GM10266 (cell line): ENCODE measurements around the gene TTC19.

ENCODE experiments used
- DNase-seq: peaks from one replicate; pipeline ENCODE4 v3.0.0; 2012; ENCODE audit errors: extremely low spot score
- CTCF ChIP-seq: IDR thresholded peaks from 2 replicates; pipeline ENCODE4 v1.5.1; 2012; ENCODE audit warnings: mild to moderate bottlenecking, low read depth; ENCODE audit not compliant: control insufficient read depth, insufficient read depth; ENCODE audit errors: missing control alignments

The TTC19 gene

GRCh38 chr17:16003841-16004240 lies 4.2 kb downstream of the TTC19 start:
- TF ChIP-seq CTCF, result no peak
- no peak for DNase-seq

DNA sequence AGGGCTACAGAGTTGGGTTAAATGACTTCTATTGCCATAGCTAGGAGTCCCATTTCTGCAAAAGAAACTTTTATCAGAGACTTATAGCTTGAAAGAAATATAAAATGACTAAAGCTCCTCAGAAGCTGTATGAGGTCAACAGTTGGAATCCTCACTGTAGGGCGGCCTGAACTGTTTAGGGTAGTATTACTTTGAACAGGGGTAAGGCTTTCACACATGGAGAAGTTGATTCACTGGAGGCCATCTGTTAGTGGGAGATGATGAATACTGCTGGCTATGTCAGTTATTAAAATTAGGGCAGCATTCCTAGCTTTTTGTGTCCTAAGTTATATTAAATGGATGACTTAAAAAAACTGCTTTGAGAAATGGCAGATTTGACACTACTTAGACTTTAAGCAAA lies 6.0 kb downstream of the TTC19 start:
- no peak for DNase-seq
- TF ChIP-seq CTCF, result no peak

- no peak for TF ChIP-seq CTCF
- no peak for DNase-seq
Measured at GRCh38 chr17:16007439-16007838, 7.8 kb downstream of the TTC19 start.

DNA sequence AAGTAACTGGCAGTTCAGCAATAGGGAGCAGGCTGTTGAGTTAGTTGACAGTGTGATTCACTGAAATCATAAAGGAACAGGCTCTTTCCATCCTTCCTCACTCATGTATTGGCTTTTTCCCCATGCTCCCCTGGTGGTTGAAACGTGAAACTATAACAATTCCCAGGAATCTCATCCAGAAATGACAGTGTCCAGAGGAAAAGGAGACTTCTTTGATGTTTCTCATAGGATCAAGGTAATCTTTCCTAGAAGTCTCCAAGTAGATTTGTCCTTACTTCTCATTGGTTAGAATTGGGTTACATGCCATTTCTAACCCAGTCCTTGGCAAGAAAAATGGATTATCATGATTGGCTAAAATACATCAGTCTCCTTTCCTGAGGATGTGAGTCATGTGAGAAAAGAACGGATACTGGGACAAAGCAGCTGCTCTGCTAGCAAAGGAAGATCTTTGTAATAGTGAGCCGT lies 14.4 kb downstream of the TTC19 start:
- no peak for DNase-seq
- TF ChIP-seq CTCF, result no peak

DNA sequence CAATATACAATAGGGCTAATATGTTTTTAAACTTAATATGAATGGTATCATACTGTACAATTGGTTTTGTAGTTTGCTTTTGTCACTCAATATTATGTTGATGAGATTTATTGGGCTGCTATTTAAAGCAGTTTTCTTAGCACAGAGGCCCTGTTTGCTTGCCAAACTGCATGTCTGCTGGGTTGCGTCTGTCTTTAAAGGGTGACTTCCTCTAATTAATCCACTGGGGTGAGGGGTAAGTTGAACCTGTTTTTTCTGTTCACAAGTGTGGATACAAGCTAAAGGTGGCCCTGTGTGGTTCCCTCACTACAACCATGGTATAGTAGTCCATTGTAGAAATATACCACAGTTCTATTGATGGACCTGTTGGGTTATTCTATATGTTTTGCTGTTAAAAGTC lies 19.7 kb downstream of the TTC19 start:
- no peak for DNase-seq
- TF ChIP-seq CTCF, result no peak

GRCh38 chr17:16023881-16024280 lies 24.3 kb downstream of the TTC19 start:
- DNase-seq, result no peak
- no peak for TF ChIP-seq CTCF

DNA sequence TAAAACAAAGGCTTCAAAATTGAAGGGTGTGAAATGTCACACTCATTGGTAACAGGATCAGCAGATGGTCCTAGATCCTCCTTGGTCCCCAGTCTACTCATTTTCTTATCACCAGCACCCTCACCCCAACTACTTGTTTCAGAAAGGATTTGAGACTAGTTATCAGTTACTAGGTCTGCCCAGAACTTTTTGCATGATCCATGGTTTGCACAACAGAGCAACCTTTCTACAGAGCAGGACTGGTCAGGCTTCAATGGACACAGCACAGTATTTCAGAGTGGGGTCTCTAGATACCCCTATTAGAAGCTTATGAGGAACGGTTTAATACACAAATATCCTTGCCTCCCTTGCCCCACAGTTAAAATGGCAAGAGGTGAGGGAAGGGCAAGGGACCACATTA lies 25.6 kb downstream of the TTC19 start:
- no peak for TF ChIP-seq CTCF
- no peak for DNase-seq
